GM12892 (cell line): ENCODE data around the gene UCP3.

Experiments
- POLR2A ChIP-seq: IDR thresholded peaks from 2 replicates; pipeline ENCODE4 v1.6.1; 2011; ENCODE audit warnings: low read depth, low read length, control low read depth
- POLR2AphosphoS5 ChIP-seq: IDR thresholded peaks from 2 replicates; pipeline ENCODE4 v1.6.1; 2011; ENCODE audit warnings: low read depth, low read length, control low read depth

- TF ChIP-seq POLR2A = peak; percentile 81; the same call in 1 of the 2 replicates
- TF ChIP-seq POLR2AphosphoS5 = peak; percentile 95
Observed at GRCh38 chr11:73982990-73983740, 25.7 kb downstream of the UCP3 start.
